GM12892 (cell line): ENCODE data around the gene SLC37A1.

Experiments used
- DNase-seq: peaks from one replicate; pipeline ENCODE4 v3.0.0; 2011; ENCODE audit not compliant: insufficient read length
- FAIRE-seq: peaks from 2 replicates; lab custom pipeline; 2011; peaks lifted over from hg19 to GRCh38; lab: Jason Lieb, UNC
- POLR2A ChIP-seq: IDR thresholded peaks from 2 replicates; pipeline ENCODE4 v1.6.1; 2011; ENCODE audit warnings: low read depth, low read length, control low read depth
- POLR2AphosphoS5 ChIP-seq: IDR thresholded peaks from 2 replicates; pipeline ENCODE4 v1.6.1; 2011; ENCODE audit warnings: low read depth, low read length, control low read depth
- TAF1 ChIP-seq: IDR thresholded peaks from 2 replicates; pipeline ENCODE4 v1.6.1; 2011; ENCODE audit warnings: low read depth, mild to moderate bottlenecking, control low read depth, low read length, borderline replicate concordance

SLC37A1 gene

DNA sequence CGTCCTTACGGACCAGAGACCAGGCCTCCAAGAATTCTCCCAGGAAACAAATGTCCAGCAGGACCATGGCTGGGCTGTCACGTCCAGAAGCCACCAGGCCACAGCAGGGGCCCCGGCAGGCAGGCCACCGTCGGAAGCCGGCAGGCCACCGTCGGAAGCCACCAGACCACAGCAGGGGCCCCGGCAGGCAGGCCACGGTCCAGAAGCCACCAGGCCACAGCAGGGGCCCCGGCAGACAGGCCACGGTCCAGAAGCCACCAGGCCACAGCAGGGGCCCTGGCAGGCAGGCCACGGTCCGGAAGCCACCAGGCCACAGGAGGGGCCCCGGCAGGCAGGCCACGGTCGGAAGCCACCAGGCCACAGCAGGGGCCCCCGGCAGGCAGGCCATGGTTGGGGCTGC lies 72.8 kb downstream of the SLC37A1 start:
- no peak for DNase-seq
- no peak for FAIRE-seq
- TF ChIP-seq POLR2A: no peak
- TF ChIP-seq TAF1: no peak
- no peak for TF ChIP-seq POLR2AphosphoS5

DNA sequence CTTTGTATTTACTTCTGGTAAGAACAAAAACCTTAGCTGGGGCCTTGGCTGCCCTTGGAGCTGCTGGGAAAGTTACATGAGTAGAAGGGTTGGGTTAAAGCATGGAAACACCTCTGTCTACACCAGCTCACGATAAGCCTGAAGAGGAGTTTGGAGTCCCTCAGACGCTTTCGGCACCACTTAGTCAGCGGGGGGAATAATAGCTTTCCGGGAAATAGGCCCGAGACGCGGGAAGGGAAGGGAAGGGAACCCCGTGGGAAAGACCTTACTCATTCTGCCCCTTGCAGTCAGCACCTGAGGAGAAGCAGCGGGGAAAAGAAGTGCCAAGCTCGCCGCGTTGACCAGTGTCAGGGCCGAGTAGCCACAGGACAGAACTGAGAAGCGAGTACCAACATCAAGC lies 73.4 kb downstream of the SLC37A1 start:
- TF ChIP-seq TAF1 (no peak), POLR2A (no peak), POLR2AphosphoS5 (no peak)
- no peak for FAIRE-seq
- no peak for DNase-seq

DNA sequence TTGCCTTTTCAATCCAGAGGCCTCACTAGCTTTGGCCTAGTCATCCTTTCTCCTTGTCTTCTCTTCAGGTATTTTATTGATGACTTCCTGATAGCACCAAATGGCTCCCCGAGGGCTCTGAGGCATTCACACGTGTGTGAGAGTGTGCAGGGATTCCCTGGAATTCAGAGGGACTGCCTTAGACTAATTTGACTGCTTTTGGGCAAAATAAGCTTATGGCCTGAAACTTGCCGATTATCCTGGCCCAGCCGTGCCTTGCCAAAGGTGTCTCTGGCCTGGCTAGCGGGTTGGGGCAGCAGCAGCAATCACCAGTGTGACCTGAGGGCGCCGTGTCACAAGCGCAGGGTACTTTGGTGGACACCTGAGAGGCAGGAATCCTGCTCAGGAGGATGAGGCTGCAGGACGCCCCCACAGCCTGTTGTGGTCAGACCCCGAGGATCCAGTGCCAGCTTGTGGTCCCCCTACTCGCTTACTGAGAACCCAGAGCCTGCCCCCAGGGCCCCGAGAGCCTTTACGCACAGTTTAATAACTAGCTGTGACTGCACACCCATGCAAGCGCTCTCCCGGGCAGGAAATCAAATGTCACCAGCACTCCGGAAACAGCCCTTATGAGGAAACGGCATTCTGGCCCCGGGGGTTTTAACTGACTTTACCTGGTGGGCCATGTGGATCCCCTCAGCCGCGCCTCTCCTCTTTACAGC lies 76.9 kb downstream of the SLC37A1 start:
- FAIRE-seq: no peak
- TF ChIP-seq TAF1: no peak
- no peak for TF ChIP-seq POLR2A
- TF ChIP-seq POLR2AphosphoS5: no peak
- DNase-seq: no peak

DNA sequence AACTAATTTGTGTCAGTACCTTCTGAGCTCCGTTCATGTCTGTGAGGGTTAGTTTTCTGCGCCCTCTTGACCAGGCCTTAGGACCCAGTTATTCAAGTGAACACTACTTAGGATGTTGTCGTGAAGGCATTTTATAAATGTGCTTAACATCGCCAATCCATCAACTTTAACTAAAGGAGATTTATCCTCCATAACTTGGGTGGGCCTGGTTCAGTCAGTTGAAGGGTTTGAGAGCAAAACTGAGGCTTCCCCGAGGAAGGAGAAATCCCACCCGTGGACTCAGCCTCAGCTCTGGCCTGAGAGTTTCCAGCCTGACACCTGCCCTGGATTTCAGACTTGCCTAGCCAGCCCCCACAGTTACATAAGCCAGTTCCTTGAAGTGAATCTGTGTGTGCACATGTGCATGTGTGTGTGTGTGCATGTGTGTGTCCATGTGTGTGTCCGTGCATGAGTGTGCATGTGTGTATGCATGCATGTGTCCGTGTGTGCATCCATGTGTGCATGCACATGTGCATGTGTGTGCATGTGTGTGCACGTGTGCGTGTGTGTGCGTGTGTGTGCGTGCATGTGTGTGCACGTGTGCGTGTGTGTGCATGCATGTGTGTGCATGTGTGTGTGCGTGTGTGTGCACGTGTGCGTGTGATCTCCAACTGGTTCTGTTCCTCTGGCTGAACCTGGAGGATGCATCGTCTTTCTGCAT lies 77.7 kb downstream of the SLC37A1 start:
- FAIRE-seq (peak; percentile 64), DNase-seq (no peak)
- TF ChIP-seq POLR2AphosphoS5 (peak; percentile 32; the same call in 1 of the 2 replicates), TAF1 (no peak)

DNA sequence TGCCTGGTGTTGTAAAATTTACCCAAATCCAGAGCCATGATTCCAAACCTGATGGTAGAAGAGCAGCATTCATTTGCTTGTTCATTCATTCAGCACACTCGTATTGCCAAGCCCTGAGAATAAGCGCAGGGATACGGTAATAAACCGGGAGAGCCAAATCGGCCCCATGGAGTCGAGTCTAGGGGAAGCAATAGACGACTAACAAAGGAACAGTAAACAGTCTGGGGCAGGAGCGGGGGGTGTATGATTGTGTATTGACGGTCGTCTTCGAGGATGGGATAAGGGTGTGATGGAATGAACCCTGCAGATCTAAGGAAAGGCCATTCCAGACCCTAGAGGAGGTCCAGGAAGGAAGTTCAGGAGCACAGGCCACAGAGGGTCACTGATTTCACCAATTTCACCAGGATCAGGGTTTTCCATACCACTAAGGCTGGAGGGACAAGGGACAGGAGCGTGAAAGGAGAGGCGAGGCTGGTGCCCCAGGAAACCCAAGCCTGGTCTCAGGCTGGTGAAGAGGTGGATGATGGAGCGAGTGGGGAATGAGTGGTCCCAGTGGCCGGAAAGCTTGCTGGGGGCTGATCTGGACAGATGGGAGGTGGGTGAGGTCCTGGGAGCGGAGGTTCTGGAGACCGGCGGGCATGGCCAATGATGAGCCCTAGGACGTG lies 78.6 kb downstream of the SLC37A1 start:
- TF ChIP-seq POLR2A: no peak
- no peak for TF ChIP-seq TAF1
- no peak for TF ChIP-seq POLR2AphosphoS5
- FAIRE-seq (no peak), DNase-seq (no peak)

DNA sequence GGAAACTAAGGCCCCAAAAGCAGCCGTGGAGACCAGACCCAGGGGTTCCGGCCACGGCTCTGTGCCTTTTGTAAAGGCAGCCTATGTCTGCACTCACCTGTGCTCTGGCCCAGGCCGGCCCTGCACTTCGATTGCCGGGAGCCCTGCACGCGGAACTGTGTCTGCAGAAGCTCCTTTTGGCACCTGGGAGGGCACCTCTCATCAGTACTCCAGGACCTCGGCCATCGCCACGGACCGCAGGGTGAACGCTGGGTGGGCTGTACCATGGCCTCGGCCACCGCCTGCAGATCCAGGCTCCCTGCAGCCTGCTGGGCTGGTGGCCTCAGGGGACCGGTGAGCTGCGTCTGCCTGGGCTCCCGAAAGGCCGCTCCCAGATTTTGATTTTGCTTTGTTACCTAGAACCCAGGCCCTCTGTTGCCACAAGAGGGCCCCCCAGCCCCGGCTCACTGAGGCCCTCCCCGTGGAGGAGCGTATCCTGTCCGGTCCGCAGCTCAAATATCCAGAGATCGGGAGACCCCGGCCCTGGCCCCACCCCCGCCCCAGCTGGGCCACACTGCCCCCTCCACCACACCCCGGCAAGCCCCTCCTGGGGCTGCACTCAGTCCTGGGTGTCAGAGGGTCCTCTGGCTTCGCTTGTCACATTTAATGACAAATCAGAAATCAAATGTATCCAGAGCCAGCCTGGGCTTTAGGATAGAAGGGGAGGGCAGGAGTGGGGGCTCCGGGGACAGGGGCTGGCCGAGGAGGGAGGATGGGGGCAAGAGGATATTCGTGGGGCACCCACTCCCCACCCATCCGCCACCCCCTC lies 79.6 kb downstream of the SLC37A1 start:
- TF ChIP-seq POLR2AphosphoS5: no peak
- FAIRE-seq: no peak
- peak; percentile 95 for DNase-seq

DNA sequence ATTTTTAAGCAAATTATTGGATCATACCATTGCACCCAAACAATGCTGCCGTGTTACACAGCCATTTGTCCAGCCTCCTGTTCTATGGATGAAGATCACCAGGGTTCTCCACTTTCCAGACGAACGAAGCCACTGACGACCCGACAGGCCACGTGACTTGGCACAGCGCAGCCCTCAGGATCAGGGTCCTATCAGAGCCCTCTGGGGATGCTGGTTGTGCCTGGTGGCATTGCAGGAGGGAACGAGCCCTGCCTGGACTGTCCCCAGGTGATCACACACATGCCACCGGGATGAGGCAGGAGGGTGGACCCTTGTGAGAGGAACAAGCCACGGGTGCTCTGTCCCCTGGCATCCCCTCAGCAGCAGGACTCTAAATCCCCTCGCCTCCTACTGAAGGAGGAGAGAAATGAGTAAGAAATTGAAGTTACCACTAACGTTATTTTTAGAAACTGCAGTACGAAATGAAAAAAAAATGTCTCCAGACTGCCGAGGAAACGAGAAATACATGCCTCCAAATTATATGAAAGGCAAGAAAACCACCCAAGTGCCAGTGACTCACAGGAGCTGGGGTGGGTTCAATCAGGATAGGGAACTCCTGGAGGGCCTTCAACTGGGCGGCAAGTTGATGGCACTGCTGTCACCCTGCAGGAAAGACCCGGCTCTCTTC lies 81.1 kb downstream of the SLC37A1 start:
- DNase-seq: no peak
- TF ChIP-seq POLR2A (no peak), POLR2AphosphoS5 (no peak), TAF1 (no peak)
- no peak for FAIRE-seq

DNA sequence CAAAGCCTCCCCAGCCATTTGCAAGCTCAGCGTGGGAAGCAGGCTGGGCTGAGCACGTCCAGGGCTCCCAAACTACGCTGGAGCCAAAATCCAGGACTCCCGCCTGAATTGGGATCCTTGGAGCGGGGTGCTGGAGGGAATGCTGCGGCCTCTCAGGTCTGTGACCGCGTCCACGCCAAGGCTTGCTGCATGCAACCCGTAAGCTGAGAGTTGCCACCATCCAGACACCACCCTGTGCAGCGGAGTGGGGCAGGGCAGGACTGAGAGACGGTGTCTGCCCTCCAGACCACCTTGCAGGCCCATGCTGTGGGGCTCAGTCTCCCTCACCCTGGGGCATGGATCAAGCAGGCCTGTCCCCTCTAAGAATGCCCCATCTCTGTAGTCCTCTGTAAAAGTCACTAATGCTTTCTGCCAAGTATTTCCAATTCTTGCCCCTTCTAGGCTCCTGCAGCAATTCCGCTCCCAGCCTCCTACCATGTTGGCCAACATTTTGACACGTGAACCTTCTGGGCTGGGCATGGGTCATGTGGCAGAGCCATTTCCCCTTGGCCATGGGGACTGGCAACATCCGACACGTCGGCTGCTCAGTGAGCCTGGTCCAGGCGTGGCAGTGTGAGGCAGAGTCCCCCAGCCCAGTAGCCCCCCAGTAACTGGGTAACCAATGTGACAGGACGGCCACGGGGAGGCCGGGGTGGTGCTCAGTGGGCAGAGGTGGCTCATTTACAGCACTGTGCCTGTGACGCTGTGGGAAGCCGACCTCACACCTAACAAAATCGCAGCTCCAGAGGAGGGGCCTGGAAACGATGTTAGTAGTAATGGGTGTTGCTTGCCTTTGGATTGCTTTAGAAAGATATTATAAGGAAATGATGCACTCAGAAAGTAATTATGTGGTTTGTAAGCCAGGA lies 81.9 kb downstream of the SLC37A1 start:
- TF ChIP-seq POLR2A (no peak), POLR2AphosphoS5 (no peak), TAF1 (no peak)
- no peak for FAIRE-seq
- DNase-seq: no peak

DNA sequence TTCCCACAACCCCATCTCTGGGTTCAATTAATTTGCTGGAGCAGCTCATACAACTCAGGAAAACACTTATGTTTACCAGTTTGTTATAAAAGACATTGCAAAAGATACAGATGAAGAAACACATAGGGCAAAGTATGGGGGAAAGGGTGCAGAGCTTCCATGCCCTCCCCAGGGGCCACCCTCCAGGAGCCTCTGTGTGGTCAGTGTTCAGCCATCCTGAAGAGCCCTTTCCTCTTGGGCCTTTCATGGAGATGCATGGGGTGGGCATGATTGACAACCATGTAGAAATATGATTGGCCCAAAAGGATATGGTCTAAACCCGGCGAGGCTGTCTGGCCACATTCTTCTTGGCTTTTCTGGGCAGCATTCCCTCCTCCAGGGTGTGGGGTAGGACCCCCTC lies 83.0 kb downstream of the SLC37A1 start:
- no peak for FAIRE-seq

DNA sequence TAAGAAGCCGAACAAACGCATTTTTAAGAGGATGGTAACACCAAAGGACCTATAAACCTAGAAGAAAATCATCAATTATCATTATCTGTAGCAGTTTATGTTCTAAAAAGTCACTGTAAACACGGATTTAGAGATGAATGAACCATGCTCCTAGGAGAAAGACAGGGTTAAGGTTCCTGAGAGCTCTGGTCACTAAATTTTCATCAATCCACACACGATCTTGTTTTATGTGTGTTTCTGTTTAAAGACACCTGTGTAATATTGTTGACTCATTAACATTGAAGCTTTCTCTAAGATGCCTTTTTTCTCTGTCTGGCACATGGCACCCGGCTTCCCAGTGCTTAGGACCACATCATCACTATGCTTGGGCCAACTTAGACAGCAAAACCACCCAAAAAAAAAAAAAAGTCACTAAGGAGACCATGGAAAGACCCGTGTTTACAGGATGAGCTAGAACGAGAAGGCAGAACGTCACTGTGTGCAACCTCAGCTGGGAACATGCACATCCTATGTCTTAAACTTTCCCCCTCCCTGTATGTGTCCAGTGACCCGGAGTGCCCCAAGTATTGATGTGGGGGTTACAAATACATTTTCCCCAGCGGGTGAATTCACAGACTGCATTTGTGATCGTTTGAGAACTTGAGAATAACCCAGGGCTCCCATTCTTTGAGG lies 84.0 kb downstream of the SLC37A1 start:
- FAIRE-seq (peak; percentile 33), DNase-seq (no peak)
- TF ChIP-seq POLR2AphosphoS5: no peak
- no peak for TF ChIP-seq POLR2A
- TF ChIP-seq TAF1: no peak

More for the DNA sequence above, 83.0 kb downstream of the SLC37A1 start:
- TF ChIP-seq TAF1 (no peak), POLR2A (no peak), POLR2AphosphoS5 (no peak)
- no peak for DNase-seq
